ENCODE results near the gene SGMS1.

- TF ChIP-seq POLR2A (IDR thresholded peaks at IDR 0.05), result no peak
- TF ChIP-seq CTCF (IDR thresholded peaks at IDR 0.05), result no peak
These were observed 161.9 kb downstream of the SGMS1 start for GRCh38 chr10:50461834-50462233.

Measured in prostate gland (tissue), 2 donors.